Measurements from ENCODE around the gene TNS3. TPM values are rescaled to one million over a fixed set of nuclear protein-coding genes. Genes with fewer than 3 reads are reported as not detected.
"Not testable (repeated sequence)": the region's sequence is repeated elsewhere in the genome, so short reads cannot be mapped to it uniquely, and the experiment has no call there.

Gene TNS3
- total RNA-seq, 1 experiment from 2014 or later, result 37.3 TPM

DNA sequence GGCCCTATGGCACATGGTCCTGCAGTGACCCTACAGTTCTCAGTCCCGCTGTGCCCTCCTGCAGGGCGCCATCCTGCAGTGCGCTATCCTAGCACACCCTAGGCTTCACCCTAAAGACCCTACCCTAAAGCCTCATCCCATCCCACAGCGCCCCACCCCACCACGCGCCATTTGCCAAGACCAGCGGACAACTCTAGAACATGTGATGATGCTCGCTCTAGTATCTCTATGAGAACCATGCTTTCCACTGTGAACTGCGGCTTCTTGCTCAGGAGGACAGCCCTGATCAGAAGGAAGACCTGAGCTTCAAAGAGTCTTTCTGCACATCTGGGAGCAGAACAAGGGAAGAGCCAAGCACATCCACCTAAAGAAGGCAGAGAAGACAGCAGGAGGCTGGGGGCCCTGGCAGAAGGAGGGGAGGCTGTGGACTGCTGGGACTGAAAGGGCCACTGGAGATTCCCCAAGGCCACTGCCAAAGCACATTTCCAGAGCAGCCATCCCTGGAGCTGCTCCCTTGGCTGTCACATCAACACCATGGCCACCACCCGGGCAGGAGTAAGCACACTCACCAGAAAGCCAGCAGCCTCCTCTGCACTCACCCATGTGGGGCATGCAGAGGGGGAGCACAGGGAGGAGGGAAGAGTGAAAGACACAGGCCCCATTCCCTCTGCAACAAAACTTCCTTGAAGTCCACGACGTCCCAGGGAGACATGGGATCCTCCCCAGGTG, 134.1 kb downstream of the TNS3 start:
- in situ Hi-C loops (cut with HindIII; ENCODE audit: low sequenced_read_pairs), result no loop called here
- no peak for DNase-seq (ENCODE audit: low spot score)

GRCh38 chr7:47446871-47447466, 134.9 kb downstream of the TNS3 start:
- in situ Hi-C loops (cut with HindIII; ENCODE audit: low sequenced_read_pairs), result no loop called here
- no peak for DNase-seq (ENCODE audit: low spot score)

DNA sequence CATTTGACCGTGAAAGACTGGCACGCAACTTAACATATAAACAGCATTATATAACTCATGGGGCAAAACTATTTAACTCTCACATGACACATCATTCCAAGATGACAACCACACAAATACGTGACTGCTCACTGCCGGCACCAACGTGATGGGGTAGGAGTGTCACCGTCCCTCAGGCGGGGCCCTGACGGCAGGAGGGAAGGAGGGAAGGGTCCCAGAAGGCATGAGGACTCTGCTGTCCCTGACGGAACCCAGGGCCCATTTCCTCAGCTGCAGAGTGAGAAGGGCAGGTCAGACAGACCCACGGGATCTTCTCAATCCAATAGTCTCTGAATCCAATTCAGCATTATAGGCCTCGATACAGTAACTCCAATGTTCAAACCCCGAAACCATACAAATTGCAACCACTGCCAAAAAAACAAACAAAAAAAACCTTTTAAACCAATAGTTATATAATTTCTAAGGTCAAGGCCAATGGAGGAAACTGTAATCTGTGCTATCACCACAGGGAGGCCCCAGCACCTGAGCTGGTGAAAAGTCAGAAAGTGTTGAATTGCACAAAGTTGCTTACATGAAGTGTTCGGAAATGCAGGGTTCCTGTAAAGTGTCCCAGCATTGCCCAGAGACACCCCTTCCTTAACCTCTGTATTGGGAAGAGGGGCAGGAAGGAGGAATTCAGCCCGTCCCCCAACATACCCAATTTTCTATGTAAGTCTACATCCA, 137.4 kb downstream of the TNS3 start:
- no peak for DNase-seq (ENCODE audit: low spot score)
- in situ Hi-C loops (cut with HindIII; ENCODE audit: low sequenced_read_pairs), result no loop called here

- no peak for DNase-seq (ENCODE audit: low spot score)
- in situ Hi-C loops (cut with HindIII; ENCODE audit: low sequenced_read_pairs), result no loop called here
Observed at GRCh38 chr7:47443049-47443448, 138.9 kb downstream of the TNS3 start.

DNA sequence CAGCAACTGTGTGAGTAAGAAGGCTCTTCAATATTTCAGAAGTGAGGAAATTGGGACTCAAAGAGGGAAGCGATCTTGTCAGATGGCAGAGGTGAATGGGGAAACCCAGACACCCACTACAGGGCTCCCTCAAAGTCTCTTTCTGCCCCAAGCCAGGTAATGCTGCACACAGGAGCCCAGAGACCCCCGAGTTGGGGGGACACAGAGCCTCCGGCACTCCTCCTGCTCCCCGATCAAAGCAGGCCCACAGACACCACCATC, 139.4 kb downstream of the TNS3 start:
- in situ Hi-C loops (cut with HindIII; ENCODE audit: low sequenced_read_pairs), result no loop called here
- DNase-seq (ENCODE audit: low spot score), result no peak

DNA sequence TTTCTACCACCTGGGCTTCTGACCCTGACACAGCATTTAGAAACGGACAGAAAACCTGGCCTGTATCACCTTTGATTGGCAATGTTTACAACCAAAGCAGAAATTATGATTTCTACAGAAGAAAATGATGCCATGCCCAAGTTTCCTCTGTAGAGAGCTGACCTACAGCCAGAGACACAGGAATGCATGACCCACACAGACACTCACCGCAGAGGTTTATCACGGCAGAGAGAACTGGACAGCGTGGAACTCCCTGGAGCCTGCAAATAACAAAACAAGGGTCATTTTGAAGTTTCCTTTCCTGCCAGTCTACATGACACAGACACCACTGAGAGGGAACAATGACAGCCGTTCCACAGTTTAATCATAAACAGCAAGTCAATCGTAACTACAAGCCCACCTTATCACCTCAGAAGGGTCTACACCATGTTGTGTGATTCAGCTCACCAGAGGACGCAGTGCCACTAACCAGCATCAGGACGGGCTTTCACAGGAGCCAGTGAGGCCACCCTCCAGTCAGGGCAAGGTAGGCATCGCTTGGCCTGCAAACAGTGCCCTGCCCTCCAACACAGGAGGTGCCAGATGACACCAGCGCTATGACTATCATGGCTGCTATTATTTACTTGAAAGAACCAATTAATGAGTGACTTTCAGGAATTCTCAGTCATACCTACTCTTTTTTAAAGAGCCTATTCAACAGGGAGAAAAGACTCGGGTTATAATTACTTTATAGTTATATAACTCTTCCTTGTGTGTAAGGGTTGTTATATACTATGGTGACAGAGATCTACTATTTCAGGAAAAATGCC, 139.9 kb downstream of the TNS3 start:
- in situ Hi-C loops (cut with HindIII; ENCODE audit: low sequenced_read_pairs), result no loop called here
- no peak for DNase-seq (ENCODE audit: low spot score)

- DNase-seq (ENCODE audit: low spot score); in situ Hi-C loops (cut with HindIII; ENCODE audit: low sequenced_read_pairs): not testable (repeated sequence)
Observed at GRCh38 chr7:47441048-47441447, 140.9 kb downstream of the TNS3 start.

DNA sequence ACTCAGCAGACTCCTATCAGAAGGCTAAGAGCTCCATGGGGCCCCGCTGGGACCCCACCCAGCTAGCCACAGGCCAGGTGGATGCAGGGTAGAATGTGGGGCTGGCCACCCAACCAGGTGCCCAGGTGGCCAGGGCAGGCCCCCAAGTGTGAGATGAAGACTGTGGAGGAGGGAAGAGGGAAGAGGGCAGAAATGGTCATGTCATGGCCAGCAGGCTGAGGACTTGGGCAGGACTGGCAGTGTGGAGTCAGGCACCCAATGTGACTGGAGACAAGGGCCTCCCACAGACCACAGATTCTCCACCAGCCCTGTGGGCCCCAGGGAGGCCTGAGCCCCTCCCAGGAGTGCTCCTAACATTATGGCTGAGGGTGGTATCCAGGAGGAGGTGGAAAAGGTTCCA, 141.6 kb downstream of the TNS3 start:
- DNase-seq (ENCODE audit: low spot score), result no peak
- in situ Hi-C loops (cut with HindIII; ENCODE audit: low sequenced_read_pairs), result no loop called here

- in situ Hi-C loops (cut with HindIII; ENCODE audit: low sequenced_read_pairs), result no loop called here
- DNase-seq (ENCODE audit: low spot score), result no peak
Observed at GRCh38 chr7:47439181-47439667, 142.7 kb downstream of the TNS3 start.

- in situ Hi-C loops (cut with HindIII; ENCODE audit: low sequenced_read_pairs), result no loop called here
- DNase-seq (ENCODE audit: low spot score), result no peak
Observed at GRCh38 chr7:47438411-47439029, 143.4 kb downstream of the TNS3 start.

DNA sequence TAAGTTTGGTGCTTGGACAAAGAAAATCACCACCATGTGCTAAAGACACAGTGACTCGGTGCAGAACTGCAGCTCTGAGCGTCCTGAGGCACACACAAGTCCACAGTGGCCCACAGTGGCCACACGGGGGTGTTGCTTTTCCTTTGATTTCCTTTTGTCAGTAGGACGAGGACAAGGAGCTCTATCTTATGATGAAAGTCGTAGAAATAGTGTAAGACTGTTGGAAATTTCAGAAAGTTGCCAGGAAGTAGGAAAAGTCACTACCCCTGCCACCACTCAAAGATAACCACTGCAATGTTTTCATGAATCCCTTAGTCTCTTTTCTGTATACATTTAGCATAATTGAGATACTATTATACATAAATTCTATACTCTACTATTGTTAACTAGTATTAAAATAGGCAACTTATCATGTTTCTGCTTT, 146.0 kb downstream of the TNS3 start:
- peak; percentile 85 for DNase-seq (ENCODE audit: low spot score)
- in situ Hi-C loops (cut with HindIII; ENCODE audit: low sequenced_read_pairs), result no loop called here

DNA sequence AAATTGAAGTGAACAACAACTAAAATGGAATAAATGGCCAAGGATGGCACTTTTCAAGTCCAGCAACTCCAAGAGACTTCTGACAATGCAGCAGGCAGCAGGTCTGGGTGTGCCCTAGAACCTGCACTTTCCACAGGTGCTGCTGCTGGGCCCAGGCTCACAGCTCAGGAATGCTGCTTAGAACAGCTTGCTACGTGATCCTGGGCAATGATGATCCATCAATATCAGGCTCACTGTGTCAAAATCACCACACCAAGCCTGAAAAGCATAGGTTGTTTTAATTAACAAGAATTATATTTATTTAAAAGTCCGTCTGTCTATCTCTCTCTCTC, 148.4 kb downstream of the TNS3 start:
- in situ Hi-C loops (cut with HindIII; ENCODE audit: low sequenced_read_pairs), result no loop called here

GRCh38 chr7:47432671-47433563, 149.0 kb downstream of the TNS3 start:
- in situ Hi-C loops (cut with HindIII; ENCODE audit: low sequenced_read_pairs), result no loop called here
- no peak for DNase-seq (ENCODE audit: low spot score)

More for the DNA sequence above, 148.4 kb downstream of the TNS3 start:
- no peak for DNase-seq (ENCODE audit: low spot score)

DNA sequence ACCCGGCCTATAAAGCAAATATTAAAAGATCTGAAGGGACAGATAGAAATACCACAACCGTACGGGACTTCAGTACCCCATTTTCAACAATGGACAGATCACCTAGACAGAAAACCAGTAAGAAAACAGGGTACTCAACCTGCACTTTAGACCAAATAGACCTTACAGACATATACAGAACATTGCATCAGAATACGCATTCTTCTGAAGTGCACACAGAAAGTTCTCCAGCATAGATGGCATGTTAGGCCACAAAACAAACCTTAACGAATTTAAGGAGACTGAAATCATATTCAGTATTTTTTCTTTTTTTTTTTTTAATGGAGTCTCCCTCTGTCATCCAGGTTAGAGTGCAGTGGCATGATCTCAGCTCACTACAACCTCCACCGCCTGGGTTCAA, 151.5 kb downstream of the TNS3 start:
- no peak for DNase-seq (ENCODE audit: low spot score)
- in situ Hi-C loops (cut with HindIII; ENCODE audit: low sequenced_read_pairs), result no loop called here

- in situ Hi-C loops (cut with HindIII; ENCODE audit: low sequenced_read_pairs), result no loop called here
- DNase-seq (ENCODE audit: low spot score), result no peak
Observed at GRCh38 chr7:47428768-47429472, 153.0 kb downstream of the TNS3 start.

DNA sequence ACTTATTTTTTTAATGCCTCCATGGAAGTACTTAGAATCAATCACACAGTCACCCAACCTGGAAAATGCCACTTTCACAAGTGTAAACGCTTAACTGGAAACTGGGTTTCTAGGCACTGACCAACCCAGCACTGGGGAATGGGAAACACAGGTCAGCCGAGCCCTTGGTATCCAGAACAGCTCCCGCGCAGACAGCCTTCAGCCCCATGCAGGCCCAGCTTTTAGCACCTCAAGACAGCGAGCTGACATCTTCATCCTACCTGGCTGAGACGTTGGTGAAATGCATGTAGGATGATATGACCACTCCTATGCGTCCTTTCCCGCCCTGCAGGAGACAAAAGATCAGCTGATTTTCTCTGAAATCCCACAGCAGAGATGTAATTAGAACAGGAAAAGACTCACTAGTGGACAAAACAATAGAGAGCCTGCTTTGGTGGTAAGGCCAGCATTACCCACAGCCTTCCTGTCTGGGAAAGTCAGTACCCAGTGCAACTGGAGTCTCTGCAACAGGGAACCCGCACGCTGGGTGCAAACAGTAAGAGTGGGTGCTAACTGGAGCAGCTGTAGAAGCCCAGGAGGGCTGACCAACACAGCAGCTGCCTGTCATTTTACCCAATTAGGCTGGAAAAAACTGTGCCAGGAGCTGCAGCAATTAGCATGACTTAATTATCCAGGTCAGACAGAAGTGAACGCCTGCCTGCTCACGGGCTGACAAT, 153.7 kb downstream of the TNS3 start:
- DNase-seq (ENCODE audit: low spot score), result peak; percentile 39
- in situ Hi-C loops (cut with HindIII; ENCODE audit: low sequenced_read_pairs), result no loop called here

DNA sequence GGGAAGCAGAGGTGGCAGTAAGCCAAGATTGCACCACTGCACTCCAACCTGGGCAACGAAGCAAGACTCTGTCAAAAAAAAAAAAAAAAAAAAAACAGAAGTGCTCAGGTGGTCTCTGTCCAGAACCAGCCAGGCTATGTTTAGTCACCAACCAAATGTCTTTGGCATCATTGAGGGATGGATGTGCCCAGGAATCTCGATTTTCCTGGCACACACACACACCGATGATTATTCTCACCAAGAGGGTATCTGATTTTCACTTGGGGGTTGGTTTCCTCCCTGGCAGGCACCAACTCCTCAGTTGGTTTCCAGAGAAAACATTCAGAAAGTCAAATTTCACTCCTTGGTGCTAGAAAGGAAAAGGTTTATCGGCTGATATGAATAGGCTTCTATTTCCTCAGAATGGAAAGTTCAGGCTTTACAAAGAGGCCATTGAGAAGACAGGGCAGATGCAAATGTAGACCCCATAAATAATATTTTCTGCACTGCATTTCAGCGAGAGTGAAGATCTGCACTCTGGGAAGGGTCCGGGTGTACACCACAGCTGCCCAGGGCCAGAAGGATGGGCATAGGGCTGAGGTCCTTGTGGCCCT, 154.8 kb downstream of the TNS3 start:
- in situ Hi-C loops (cut with HindIII; ENCODE audit: low sequenced_read_pairs), result no loop called here
- peak; percentile 42 for DNase-seq (ENCODE audit: low spot score)
